Measurements from ENCODE around the gene UGGT2. TPM values are rescaled to one million over a fixed set of nuclear protein-coding genes. Genes with fewer than 3 reads are reported as not detected.

The UGGT2 gene
- total and polyA plus RNA-seq, 2 of the 13 experiments (the other 11 are each of a cell fraction or from before 2014, with no cell fraction given), result 13.2 to 27.1 TPM

DNA sequence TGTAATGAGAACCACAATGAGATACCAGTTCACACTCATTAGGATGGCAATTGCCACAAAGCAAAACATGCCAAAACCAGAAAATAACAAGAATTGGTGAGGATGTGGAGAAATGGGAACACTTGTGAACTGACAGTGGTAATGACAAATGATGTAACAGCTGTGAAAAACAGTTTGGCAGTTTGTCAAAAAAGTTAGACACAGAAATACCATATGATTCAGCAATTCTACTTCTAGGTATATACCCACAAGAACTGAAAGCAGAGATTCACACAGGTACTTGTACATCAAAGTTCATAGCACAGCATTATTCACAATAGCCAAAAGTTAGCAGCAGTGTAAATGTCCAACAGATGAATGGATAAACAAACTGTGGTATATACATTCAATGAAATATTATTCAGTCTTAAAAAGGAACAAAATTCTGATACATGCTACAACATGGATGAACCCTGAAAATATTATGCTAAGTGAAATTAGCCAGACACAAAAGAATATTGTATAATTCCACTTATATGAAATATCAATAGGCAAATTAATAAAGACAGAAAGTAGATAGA lies 96.5 kb downstream of the UGGT2 start (continued):
- TF ChIP-seq, protein P1, sequence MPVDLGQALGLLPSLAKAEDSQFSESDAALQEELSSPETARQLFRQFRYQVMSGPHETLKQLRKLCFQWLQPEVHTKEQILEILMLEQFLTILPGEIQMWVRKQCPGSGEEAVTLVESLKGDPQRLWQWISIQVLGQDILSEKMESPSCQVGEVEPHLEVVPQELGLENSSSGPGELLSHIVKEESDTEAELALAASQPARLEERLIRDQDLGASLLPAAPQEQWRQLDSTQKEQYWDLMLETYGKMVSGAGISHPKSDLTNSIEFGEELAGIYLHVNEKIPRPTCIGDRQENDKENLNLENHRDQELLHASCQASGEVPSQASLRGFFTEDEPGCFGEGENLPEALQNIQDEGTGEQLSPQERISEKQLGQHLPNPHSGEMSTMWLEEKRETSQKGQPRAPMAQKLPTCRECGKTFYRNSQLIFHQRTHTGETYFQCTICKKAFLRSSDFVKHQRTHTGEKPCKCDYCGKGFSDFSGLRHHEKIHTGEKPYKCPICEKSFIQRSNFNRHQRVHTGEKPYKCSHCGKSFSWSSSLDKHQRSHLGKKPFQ (CRISPR knock-in tag; IDR thresholded peaks at IDR 0.05; ENCODE audit: insufficient replicate concordance), result no peak

DNA sequence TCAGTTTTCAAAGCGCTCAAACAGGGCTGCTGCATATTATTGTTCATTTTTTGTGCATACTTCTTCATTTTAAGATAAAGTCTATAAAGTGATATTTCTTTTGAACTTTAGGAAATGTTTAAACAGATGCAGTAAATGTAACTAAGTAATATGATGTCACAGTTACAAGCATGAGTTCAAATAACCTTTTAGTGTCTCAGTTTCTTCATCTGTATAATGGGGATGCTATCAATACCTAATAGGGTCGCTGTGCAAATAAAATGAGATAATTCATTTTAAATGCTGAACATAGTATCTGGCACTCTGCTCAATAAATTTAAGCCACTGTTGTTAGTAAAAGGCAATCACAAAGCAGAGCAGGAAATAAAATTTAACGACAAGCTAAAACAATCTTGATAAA lies 97.5 kb downstream of the UGGT2 start:
- H3K36me3 ChIP-seq (replicated peaks in 1 of 2; ENCODE audit: control insufficient read depth in 1 of 2, insufficient read depth in 2 of 2, low read length in 2 of 2), result no peaks in the 10 kb centered on the region; a peak in 1 of 5 replicates
- H3K9me3 ChIP-seq (ENCODE audit: low read length), result peaks cover 6% of the 10 kb centered on the region
- no peak overlapping the region for H3K27ac ChIP-seq (ENCODE audit: extremely low read length, insufficient read depth, low read length)
- no peaks in the 10 kb centered on the region for H3K27me3 ChIP-seq (ENCODE audit: control insufficient read depth in 1 of 2, insufficient read depth in 2 of 2, low read length in 2 of 2)
- WGBS (ENCODE audit: low lambda C conversion rate), result 99% methylated on average over 3 of the region's 3 CpGs
- TF ChIP-seq ZNF672 (CRISPR knock-in tag; IDR thresholded peaks at IDR 0.05) (no peak), ZNF629 (CRISPR knock-in tag; conservative IDR thresholded peaks at IDR 0.05) (peak; percentile 70)
- H3K4me2 ChIP-seq (ENCODE audit: low read depth, low read length), result no peak overlapping the region
- H3K4me1 ChIP-seq (ENCODE audit: insufficient read depth, low read length), result no peaks in the 10 kb centered on the region
- H3K4me3 ChIP-seq (replicated peaks in 1 of 3; ENCODE audit: insufficient read depth in 1 of 3, low read depth in 2 of 3, low read length in 3 of 3), result no peak overlapping the region
- no peak overlapping the region for H2AFZ ChIP-seq (ENCODE audit: low read length)
- no peak for DNase-seq (ENCODE audit: low spot score)
- no peaks in the 10 kb centered on the region for H4K20me1 ChIP-seq (ENCODE audit: insufficient read depth, low read length)
- in situ Hi-C loops (cut with HindIII; ENCODE audit: extremely low pct_ligation_motif_present, low pct_unique_long_range_greater_than_20kb), result no loop called here
- no peak for FAIRE-seq
- no peak for ATAC-seq
- H3K9ac ChIP-seq (ENCODE audit: insufficient read depth, low read depth, low read length), result no peak overlapping the region
- POLR2A ChIA-PET, result no interaction called here
- no peaks in the 10 kb centered on the region for H3K79me2 ChIP-seq (ENCODE audit: insufficient read depth, low read length)
- BruUV-seq (replicated peaks), result no TSS peak
- intact Hi-C loops (cut with micrococcal nuclease; ENCODE audit: unreplicated experiment), result no loop called here
- CTCF ChIA-PET (ENCODE audit: low intra/inter-chr PET ratio, low total read pairs), result no interaction called here

DNA sequence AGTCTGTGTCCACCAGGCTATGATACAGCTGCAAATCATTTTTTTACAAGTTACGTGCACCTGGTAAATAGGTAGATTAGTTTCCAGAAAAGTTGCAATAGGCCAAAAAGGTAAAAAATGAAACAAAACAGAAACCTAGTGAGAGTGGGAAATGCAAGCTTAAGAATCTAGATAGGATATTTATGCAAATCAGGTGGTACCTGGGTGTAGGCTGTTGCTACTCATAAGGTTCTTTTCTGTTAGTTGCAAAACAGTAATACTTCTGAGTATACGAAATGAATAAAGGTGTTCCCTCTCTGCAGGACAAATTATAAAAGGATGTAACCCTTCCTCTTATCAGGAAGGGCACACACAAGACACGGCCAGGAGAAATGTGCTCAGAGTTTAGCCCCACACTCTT lies 97.9 kb downstream of the UGGT2 start:
- ChIA-PET CTCF (ENCODE audit: low intra/inter-chr PET ratio, low total read pairs) (no interaction called here), POLR2A (no interaction called here)
- TF ChIP-seq IKZF1 (IDR thresholded peaks at IDR 0.05) (no peak), ZNF607 (CRISPR knock-in tag; IDR thresholded peaks at IDR 0.05; ENCODE audit: borderline replicate concordance) (no peak)
- Histone ChIP-seq H3K4me2 (ENCODE audit: low read depth, low read length) (no peak overlapping the region), H3K4me1 (ENCODE audit: insufficient read depth, low read length) (no peaks in the 10 kb centered on the region), H3K79me2 (ENCODE audit: insufficient read depth, low read length) (no peaks in the 10 kb centered on the region), H2AFZ (ENCODE audit: low read length) (no peak overlapping the region), H3K27me3 (ENCODE audit: control insufficient read depth in 1 of 2, insufficient read depth in 2 of 2, low read length in 2 of 2) (no peaks in the 10 kb centered on the region), H3K9ac (ENCODE audit: insufficient read depth, low read depth, low read length) (no peak overlapping the region), H3K4me3 (replicated peaks in 1 of 3; ENCODE audit: insufficient read depth in 1 of 3, low read depth in 2 of 3, low read length in 3 of 3) (no peak overlapping the region), H3K9me3 (ENCODE audit: low read length) (peaks cover 1% of the 10 kb centered on the region; the same call in 1 of the 2 replicates), H4K20me1 (ENCODE audit: insufficient read depth, low read length) (no peaks in the 10 kb centered on the region), H3K27ac (ENCODE audit: extremely low read length, insufficient read depth, low read length) (no peak overlapping the region), H3K36me3 (replicated peaks in 1 of 2; ENCODE audit: control insufficient read depth in 1 of 2, insufficient read depth in 2 of 2, low read length in 2 of 2) (no peaks in the 10 kb centered on the region; a peak in 1 of 5 replicates)
- no peak for FAIRE-seq
- DNase-seq (ENCODE audit: low spot score), result no peak
- 100% methylated on average over 3 of the region's 3 CpGs for WGBS (ENCODE audit: low lambda C conversion rate)
- BruUV-seq (replicated peaks), result no TSS peak
- in situ Hi-C loops (cut with HindIII; ENCODE audit: extremely low pct_ligation_motif_present, low pct_unique_long_range_greater_than_20kb) (no loop called here), intact Hi-C loops (cut with micrococcal nuclease; ENCODE audit: unreplicated experiment) (no loop called here)
- ATAC-seq, result no peak
